WI38 (cell line): ENCODE data around the gene MIPEP.

Experiments
- H3K4me3 ChIP-seq: 2 replicates; pipeline ENCODE4 v1.5.1; 2011; ENCODE audit warnings: low read depth, mild to moderate bottlenecking, control low read depth, low read length
- TF ChIP-seq, protein P1 (sequence below): IDR thresholded peaks from 2 replicates; pipeline ENCODE4 v1.5.1; 2012; ENCODE audit warnings: low read depth, mild to moderate bottlenecking, control low read depth, low read length

MIPEP gene

DNA sequence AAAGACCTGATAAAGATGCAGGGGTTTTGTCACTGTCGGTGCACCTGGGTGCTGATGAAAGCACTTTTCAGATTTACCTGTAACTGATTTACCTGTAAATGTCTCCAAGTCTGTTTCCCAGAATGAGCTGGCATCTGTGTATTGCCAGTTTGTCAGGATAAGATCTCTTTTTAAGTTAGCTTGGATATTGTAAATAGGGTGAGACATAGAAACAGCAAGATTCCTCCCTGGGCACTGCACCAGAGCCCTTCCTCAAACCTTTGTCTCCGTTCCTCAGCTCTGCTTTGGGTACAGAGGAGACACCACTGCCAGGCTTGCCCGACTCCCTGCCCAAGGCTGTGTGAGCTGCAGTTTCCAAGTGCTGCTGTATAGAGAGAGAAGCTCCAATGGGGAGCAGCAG is 160.4 kb downstream of the MIPEP start:
- TF ChIP-seq, protein P1, sequence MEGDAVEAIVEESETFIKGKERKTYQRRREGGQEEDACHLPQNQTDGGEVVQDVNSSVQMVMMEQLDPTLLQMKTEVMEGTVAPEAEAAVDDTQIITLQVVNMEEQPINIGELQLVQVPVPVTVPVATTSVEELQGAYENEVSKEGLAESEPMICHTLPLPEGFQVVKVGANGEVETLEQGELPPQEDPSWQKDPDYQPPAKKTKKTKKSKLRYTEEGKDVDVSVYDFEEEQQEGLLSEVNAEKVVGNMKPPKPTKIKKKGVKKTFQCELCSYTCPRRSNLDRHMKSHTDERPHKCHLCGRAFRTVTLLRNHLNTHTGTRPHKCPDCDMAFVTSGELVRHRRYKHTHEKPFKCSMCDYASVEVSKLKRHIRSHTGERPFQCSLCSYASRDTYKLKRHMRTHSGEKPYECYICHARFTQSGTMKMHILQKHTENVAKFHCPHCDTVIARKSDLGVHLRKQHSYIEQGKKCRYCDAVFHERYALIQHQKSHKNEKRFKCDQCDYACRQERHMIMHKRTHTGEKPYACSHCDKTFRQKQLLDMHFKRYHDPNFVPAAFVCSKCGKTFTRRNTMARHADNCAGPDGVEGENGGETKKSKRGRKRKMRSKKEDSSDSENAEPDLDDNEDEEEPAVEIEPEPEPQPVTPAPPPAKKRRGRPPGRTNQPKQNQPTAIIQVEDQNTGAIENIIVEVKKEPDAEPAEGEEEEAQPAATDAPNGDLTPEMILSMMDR, result no peak
- no peak overlapping the region for H3K4me3 ChIP-seq

DNA sequence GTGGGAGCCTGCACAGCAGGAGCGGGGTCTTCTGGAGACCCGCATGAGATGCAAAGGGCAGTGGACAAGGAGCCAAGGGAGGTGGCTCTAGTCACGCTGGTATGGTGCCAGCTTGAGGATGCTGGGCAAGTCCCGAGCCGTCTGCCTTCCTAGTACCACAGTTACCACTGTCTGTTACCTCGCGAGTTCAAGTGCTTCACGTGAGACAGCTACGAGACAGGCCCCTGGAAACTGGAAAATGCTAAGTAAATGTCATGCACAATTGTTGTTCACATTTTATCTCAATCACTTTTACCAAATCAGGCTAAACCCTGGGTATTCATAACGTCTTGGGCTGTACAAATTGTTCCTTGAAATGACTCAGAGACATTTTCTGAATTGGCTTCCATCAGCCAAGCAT is 163.3 kb downstream of the MIPEP start:
- no peak overlapping the region for H3K4me3 ChIP-seq
- TF ChIP-seq, protein P1, result no peak

GRCh38 chr13:23724196-23724970 is 164.8 kb downstream of the MIPEP start:
- TF ChIP-seq, protein P1, result no peak
- no peak overlapping the region for H3K4me3 ChIP-seq

DNA sequence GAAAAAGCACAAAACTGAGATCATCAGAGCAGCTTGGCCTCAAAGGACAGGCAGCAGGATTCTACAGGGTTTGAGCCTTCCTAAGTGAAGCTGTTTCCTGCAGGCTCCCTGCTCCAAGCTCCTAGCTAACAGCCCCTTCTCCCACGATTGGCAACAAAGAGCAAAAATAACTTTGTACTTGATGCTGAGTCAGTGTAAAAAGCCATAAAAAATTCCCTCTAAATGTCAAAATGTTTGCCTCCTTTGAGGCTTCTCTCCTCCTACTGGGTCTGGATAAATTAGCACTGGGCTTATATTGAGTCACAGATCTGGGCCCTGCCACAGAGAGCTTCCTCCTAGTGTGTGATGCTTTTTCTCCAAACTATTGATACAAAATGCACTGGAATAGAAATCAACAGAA is 165.7 kb downstream of the MIPEP start:
- TF ChIP-seq, protein P1, result no peak
- no peak overlapping the region for H3K4me3 ChIP-seq

GRCh38 chr13:23722726-23723453 is 166.3 kb downstream of the MIPEP start:
- TF ChIP-seq, protein P1, result no peak
- H3K4me3 ChIP-seq, result no peak overlapping the region

DNA sequence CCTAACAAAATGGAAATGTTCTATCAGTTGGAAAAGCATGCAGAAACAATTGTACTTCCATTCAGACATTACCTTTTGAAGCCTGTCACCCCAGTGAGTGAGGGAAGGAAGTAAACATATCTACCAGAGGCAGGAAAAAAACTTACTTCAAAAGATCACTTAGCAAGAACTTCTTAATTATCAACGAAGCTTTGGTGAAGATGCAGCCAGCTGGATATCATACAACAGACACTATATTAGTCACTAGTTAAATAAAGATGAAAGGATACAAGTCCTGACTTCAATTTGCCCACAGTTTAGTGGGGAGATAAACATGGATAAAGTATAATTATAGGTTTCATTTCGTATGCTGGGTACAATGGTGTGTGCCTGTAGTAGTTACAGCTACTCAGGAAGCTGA is 170.2 kb downstream of the MIPEP start:
- H3K4me3 ChIP-seq, result no peak overlapping the region
- TF ChIP-seq, protein P1, result no peak

GRCh38 chr13:23716401-23716800 is 172.8 kb downstream of the MIPEP start:
- TF ChIP-seq, protein P1, result no peak

More at GRCh38 chr13:23716401-23716800, 172.8 kb downstream of the MIPEP start:
- H3K4me3 ChIP-seq, result no peak overlapping the region
